Activated CD8-positive, alpha-beta memory T cell treated with anti-CD3 and anti-CD28 coated beads, Interleukin-2, amount 10 ng/mL, durations not matched to agents 7 days and 5 days (primary cell): ENCODE results near the gene TRIM38. TPM values are rescaled to one million over a fixed set of nuclear protein-coding genes. Genes with fewer than 3 reads are reported as not detected.

Experiments
- ATAC-seq: fragments of 150-1000 bp; cut with Tn5 transposase; one replicate; pipeline ENCODE4 v1.10.0; 2021; ENCODE audit warnings: moderate library complexity
- CTCF ChIA-PET: fragments of 350-600 bp; sonication (Branson Sonifier 250); formaldehyde crosslinking; loops from one replicate; lab custom pipeline; 2021; ENCODE audit warnings: antibody characterized with exemption; lab: Charles Lee
- DNase-seq: peaks from one replicate; pipeline ENCODE4 v3.0.0-alpha.2; 2020
- H3K27ac Mint-ChIP-seq: one replicate; pipeline ENCODE4 v1.8.0; 2021; ENCODE audit warnings: mild to moderate bottlenecking, mixed read lengths
- H3K27me3 Mint-ChIP-seq: one replicate; pipeline ENCODE4 v1.8.0; 2021; ENCODE audit warnings: mixed read lengths
- H3K36me3 Mint-ChIP-seq: one replicate; pipeline ENCODE4 v1.8.0; 2021; ENCODE audit warnings: mild to moderate bottlenecking, mixed read lengths
- H3K4me1 Mint-ChIP-seq: one replicate; pipeline ENCODE4 v1.8.0; 2021; ENCODE audit warnings: mixed read lengths
- H3K4me3 Mint-ChIP-seq: one replicate; pipeline ENCODE4 v1.8.0; 2021; ENCODE audit warnings: mild to moderate bottlenecking, moderate library complexity, mixed read lengths
- H3K9me3 Mint-ChIP-seq: one replicate; pipeline ENCODE4 v1.8.0; 2022; ENCODE audit warnings: low read depth, mixed read lengths
- total RNA-seq, 2 experiments: library from RNA; stranded (reverse); gene quantifications; one replicate each; pipeline ENCODE4 v1.2.3, GENCODE V29; 2021

TRIM38 gene
- total RNA-seq, 2 experiments from 2014 or later: 19.0 to 28.2 TPM

DNA sequence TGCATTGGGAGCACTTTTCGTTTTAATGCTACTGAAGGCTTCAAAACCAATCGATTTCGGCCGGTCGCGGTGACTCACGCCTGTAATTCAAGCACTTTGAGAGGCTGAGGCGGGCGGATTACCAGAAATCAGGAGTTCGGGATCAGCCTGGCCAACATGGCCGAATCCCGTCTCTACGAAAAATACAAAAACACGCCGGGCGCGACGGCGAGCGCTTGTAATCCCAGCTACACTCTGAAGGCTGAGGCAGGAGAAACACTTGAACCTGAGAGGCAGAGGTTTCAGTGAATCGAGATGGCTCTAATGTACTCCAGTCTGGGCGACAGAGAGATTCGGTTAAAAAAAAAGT is 58.4 kb downstream of the TRIM38 start:
- CTCF ChIA-PET: interaction anchor here (0.7 to 9.3 kb wide), 6 partner anchors 10 to 58 kb away, joined by 5 to 78 read pairs (median 8); partner anchors contain the start of gene TRIM38
- H3K4me1 Mint-ChIP-seq: peaks cover 66% of the 10 kb centered on the region
- no peaks in the 10 kb centered on the region for H3K9me3 Mint-ChIP-seq
- DNase-seq (peak; percentile 80), ATAC-seq (no peak)
- peak overlapping the region; percentile 100 for H3K27ac Mint-ChIP-seq
- H3K4me3 Mint-ChIP-seq: peak overlapping the region; percentile 90
- H3K36me3 Mint-ChIP-seq: peaks cover 3% of the 10 kb centered on the region
- no peaks in the 10 kb centered on the region for H3K27me3 Mint-ChIP-seq

- Mint-ChIP-seq H3K9me3 (no peaks in the 10 kb centered on the region), H3K4me1 (peaks cover 69% of the 10 kb centered on the region), H3K27me3 (no peaks in the 10 kb centered on the region), H3K36me3 (peaks cover 3% of the 10 kb centered on the region), H3K4me3 (peak overlapping the region; percentile 90), H3K27ac (peak overlapping the region; percentile 100)
- CTCF ChIA-PET: interaction anchor here (0.7 to 9.3 kb wide), 10 partner anchors 10 to 102 kb away, joined by 3 to 78 read pairs (median 6); partner anchors contain the start of gene TRIM38
- DNase-seq: peak; percentile 97
- peak; percentile 66 for ATAC-seq
These were observed 58.9 kb downstream of the TRIM38 start for GRCh38 chr6:26021350-26022131.

- no peaks in the 10 kb centered on the region for H3K9me3 Mint-ChIP-seq
- H3K27ac Mint-ChIP-seq: peak overlapping the region; percentile 100
- peaks cover 68% of the 10 kb centered on the region for H3K4me1 Mint-ChIP-seq
- peak overlapping the region; percentile 90 for H3K4me3 Mint-ChIP-seq
- DNase-seq: peak; percentile 79
- peaks cover 4% of the 10 kb centered on the region for H3K36me3 Mint-ChIP-seq
- CTCF ChIA-PET: interaction anchor here (1.0 to 9.3 kb wide), 7 partner anchors 9 to 101 kb away, joined by 3 to 78 read pairs (median 6); a partner anchor contains a TSS
- H3K27me3 Mint-ChIP-seq: peaks cover 3% of the 10 kb centered on the region
- ATAC-seq: no peak
These were observed 59.5 kb downstream of the TRIM38 start for GRCh38 chr6:26022132-26022472.

- H3K27me3 Mint-ChIP-seq: peaks cover 4% of the 10 kb centered on the region
- H3K27ac Mint-ChIP-seq: peak overlapping the region; percentile 100
- CTCF ChIA-PET: interaction anchor here (1.0 to 9.3 kb wide), 7 partner anchors 9 to 101 kb away, joined by 3 to 78 read pairs (median 6); a partner anchor contains a TSS
- H3K4me1 Mint-ChIP-seq: peaks cover 68% of the 10 kb centered on the region
- H3K36me3 Mint-ChIP-seq: peaks cover 5% of the 10 kb centered on the region
- DNase-seq: no peak
- H3K9me3 Mint-ChIP-seq: no peaks in the 10 kb centered on the region
- H3K4me3 Mint-ChIP-seq: peak overlapping the region; percentile 90
- no peak for ATAC-seq
These were observed 60.1 kb downstream of the TRIM38 start for GRCh38 chr6:26022737-26023136.

DNA sequence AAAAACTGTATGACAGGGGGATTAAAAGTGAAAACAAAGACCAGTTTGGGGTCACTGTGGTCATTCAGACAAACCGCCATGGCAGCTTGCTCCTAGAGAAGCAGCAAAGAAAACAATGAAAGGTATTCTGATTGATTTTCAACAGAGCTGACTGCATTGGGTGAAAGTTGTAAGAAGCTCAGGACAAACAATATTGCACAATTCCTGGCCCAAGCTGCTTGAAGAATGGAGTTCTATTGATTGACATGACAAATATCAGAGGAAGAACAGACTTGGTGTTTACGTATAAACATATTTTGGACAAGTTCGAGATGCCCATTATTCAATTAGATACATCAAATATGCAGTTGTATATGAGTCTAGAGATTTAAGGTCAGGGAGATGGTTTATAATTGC is 62.0 kb downstream of the TRIM38 start:
- H3K4me3 Mint-ChIP-seq: no peak overlapping the region
- DNase-seq (no peak), ATAC-seq (no peak)
- peaks cover 74% of the 10 kb centered on the region for H3K4me1 Mint-ChIP-seq
- H3K9me3 Mint-ChIP-seq: no peaks in the 10 kb centered on the region
- H3K27ac Mint-ChIP-seq: peak overlapping the region; percentile 99
- H3K27me3 Mint-ChIP-seq: peaks cover 4% of the 10 kb centered on the region
- CTCF ChIA-PET: interaction anchor here (1.8 to 7.4 kb wide), 3 partner anchors 22 to 99 kb away, joined by 8 to 45 read pairs (median 18); a partner anchor contains a TSS
- H3K36me3 Mint-ChIP-seq: peaks cover 5% of the 10 kb centered on the region

- H3K4me1 Mint-ChIP-seq: peaks cover 77% of the 10 kb centered on the region
- CTCF ChIA-PET: interaction anchor here (0.6 to 7.4 kb wide), 11 partner anchors 8 to 996 kb away, joined by 3 to 45 read pairs (median 5); a partner anchor contains a TSS
- ATAC-seq: no peak
- H3K36me3 Mint-ChIP-seq: peaks cover 2% of the 10 kb centered on the region
- H3K27me3 Mint-ChIP-seq: peaks cover 4% of the 10 kb centered on the region
- peak overlapping the region; percentile 99 for H3K27ac Mint-ChIP-seq
- no peaks in the 10 kb centered on the region for H3K9me3 Mint-ChIP-seq
- peak overlapping the region; percentile 83 for H3K4me3 Mint-ChIP-seq
- DNase-seq: no peak
These were observed 62.7 kb downstream of the TRIM38 start for GRCh38 chr6:26025047-26025893.

DNA sequence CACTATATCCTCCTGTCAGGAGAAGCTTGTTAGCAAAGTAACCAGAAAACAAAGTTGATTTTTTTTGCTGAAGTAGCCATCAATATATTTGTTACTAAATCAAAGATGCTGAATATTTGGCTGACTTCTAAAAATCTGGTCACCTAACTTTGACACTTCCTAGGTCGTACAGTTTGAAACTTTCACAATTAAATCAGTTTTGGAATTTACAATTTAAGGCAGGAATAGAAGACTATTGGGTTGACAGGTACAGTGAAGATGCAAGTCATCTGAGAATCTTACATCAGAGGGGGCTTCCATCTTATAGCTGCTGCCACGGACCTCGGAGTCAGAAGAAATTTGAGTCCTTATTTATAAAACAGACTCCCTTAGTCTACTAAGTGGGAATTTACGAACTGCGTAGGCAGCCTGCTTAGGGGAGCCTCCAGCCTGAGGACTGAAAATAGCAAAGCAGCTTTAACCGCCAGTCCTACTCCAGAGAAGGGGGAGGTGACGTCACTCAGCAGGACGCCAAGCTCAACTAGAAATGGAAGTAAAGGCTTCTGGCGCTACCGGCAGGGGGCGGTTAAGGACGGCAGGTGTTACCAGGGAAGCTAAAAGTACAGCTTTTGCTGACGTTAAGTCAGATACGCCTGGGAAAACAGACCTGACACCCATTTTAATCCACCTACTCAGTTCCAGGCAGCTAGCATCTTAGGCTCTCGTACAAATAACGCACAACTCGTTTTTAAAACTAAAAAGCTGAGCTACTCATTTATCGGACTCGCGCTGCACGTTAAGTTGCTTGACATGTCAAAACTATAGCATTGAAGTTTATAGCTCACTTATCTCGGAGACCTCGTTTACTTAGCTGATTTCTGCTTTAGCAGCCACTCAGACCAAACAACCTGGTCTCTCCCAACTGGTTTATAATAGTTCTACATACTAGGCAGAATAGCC is 63.6 kb downstream of the TRIM38 start:
- CTCF ChIA-PET: interaction anchor here (0.6 to 7.4 kb wide), 15 partner anchors 9 to 1869 kb away, joined by 3 to 45 read pairs (median 4); a partner anchor contains a TSS
- Mint-ChIP-seq H3K27me3 (peaks cover 4% of the 10 kb centered on the region), H3K27ac (peak overlapping the region; percentile 99), H3K9me3 (no peaks in the 10 kb centered on the region), H3K36me3 (peaks cover 2% of the 10 kb centered on the region), H3K4me1 (peaks cover 81% of the 10 kb centered on the region), H3K4me3 (peak overlapping the region; percentile 83)
- DNase-seq (peak; percentile 97), ATAC-seq (peak; percentile 37)

DNA sequence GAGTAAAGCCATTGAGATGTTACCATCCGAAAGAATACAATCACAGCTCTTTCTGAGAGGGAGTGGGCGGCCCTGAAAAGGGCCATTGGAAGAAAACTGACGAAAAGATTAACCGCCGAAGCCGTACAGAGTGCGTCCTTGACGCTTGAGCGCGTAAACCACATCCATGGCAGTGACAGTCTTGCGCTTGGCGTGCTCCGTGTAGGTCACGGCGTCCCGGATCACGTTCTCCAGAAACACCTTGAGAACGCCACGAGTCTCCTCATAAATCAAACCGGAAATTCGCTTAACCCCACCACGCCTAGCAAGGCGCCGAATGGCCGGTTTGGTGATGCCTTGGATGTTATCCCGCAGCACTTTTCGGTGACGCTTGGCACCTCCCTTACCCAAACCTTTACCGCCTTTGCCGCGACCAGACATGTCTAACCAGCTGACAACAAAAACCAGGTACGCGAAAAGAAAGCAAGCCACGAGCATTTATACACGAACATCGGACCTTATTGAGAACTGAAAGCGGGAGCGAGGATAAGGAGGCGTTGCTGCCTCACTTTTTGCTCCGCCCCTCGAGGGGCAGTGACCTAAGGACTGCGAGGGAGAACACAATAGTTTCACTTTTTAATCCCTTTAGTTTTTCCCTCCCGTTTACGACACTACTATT is 64.4 kb downstream of the TRIM38 start:
- H3K27ac Mint-ChIP-seq: peak overlapping the region; percentile 99
- peaks cover 10% of the 10 kb centered on the region for H3K27me3 Mint-ChIP-seq
- CTCF ChIA-PET: interaction anchor here (0.7 to 7.4 kb wide), 12 partner anchors 10 to 1869 kb away, joined by 3 to 45 read pairs (median 6); a partner anchor contains a TSS
- DNase-seq (peak; percentile 97), ATAC-seq (peak; percentile 50)
- H3K4me1 Mint-ChIP-seq: peaks cover 82% of the 10 kb centered on the region
- peak overlapping the region; percentile 83 for H3K4me3 Mint-ChIP-seq
- no peaks in the 10 kb centered on the region for H3K9me3 Mint-ChIP-seq
- peaks cover 8% of the 10 kb centered on the region for H3K36me3 Mint-ChIP-seq

DNA sequence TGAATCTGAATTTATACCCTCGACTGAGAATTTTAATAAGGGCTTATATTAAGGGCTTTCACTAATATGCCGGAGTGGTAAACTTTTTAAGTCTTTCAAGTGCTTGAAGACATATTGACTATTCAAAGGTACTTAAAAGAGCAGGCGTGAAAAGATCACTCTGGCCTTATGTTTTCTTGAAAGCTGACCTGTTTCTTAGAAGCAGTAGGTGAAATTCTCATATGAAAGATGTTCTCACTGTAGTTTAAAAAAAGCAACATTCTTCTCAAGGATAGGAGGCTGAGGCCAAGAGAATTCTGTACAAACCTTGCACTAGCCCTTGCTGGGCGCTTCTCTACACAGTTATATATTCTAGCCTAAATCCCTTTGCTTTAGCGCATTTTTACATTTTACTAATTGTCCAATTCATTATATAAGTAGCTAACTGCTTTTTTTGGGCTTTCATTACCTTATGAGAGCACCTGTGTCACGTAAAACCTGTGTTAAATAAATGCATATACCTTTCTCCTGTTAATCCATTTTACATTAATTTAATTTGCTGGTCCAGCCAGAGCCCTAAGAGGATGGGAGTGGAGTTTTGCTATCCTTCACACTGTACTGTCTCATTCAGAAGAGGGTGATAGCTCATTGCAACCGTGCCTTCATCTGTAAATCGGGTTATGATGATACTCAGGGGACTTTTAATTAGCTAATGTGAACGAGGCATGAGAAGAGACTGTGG is 65.0 kb downstream of the TRIM38 start:
- peaks cover 10% of the 10 kb centered on the region for H3K27me3 Mint-ChIP-seq
- DNase-seq (no peak), ATAC-seq (no peak)
- peaks cover 77% of the 10 kb centered on the region for H3K4me1 Mint-ChIP-seq
- peaks cover 8% of the 10 kb centered on the region for H3K36me3 Mint-ChIP-seq
- CTCF ChIA-PET: interaction anchor here (1.6 to 7.4 kb wide), 6 partner anchors 11 to 69 kb away, joined by 5 to 45 read pairs (median 14); a partner anchor contains a TSS
- peak overlapping the region; percentile 83 for H3K4me3 Mint-ChIP-seq
- H3K27ac Mint-ChIP-seq: peak overlapping the region; percentile 99
- H3K9me3 Mint-ChIP-seq: no peaks in the 10 kb centered on the region

DNA sequence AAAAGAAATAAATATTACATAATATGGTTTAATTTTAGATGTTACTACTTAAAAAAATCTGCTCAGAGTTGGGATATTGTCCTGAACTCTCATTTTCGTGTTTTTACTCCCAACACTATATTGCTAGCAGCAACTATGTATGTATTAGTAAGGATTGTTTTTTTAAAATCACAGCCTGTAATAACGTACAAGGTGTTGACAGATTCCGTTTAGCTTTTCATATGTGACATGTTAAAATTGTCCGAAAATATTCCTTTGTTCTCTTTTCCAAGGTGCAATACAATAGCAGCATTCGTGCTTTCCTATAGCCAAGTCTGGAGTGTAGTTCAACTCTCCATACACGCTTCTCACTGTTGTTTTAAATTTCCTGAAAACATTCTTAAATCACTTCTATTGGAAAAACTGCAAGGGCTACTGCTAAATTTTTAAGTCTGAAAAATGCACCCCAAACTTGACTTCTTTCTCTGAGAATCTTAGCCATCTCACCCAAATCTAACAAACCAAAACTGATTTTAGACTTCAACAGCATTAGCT is 65.7 kb downstream of the TRIM38 start:
- H3K27ac Mint-ChIP-seq: peak overlapping the region; percentile 99
- DNase-seq: no peak
- no peaks in the 10 kb centered on the region for H3K9me3 Mint-ChIP-seq
- H3K4me1 Mint-ChIP-seq: peaks cover 78% of the 10 kb centered on the region
- H3K4me3 Mint-ChIP-seq: peak overlapping the region; percentile 26
- peaks cover 10% of the 10 kb centered on the region for H3K27me3 Mint-ChIP-seq
- ATAC-seq: no peak
- CTCF ChIA-PET: interaction anchor here (1.9 to 7.4 kb wide), 4 partner anchors 11 to 28 kb away, joined by 5 to 45 read pairs (median 14); a partner anchor contains a TSS
- peaks cover 8% of the 10 kb centered on the region for H3K36me3 Mint-ChIP-seq
